ENCODE data around the gene CAV1.

Gene CAV1

DNA sequence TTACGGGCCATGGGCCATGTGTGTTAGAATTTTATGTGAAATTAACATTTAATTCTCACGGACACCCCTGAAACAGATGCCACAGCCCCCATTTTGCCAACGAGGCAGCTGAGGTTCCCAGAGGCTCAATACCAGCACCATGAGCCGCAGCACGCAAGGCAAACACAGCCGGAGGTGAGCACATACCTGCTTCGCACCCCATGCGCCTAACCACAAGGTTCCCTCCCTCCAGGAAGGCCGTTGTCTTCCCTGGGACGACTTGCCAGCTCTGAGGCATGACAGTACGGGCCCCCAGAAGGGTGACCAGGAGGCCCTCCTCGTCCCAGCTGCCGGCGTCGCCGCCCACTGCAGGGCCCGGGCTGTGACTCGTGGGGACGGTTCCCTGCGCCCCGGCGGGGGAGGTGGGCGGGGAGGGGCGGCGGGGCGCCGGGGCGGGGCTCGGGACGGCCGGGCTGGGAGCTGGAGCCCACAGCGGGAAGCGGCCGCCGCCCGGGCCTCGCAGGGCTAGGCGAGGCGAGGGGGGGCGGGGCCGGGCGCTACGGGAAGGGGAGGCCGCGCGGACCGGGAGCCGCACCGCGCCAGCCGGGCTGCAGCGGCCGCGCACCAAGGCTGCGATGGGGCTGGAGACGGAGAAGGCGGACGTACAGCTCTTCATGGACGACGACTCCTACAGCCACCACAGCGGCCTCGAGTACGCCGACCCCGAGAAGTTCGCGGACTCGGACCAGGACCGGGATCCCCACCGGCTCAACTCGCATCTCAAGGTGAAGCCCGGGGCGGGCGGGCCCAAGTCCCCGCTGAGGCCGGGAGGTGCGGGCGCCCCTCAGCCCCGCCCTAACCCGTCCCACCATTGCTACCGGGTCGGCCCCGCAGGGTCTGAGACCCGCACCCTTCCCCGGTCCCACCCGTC, 25.4 kb upstream of the CAV1 start, which contains the start of gene CAV2:
Gene CAV2, plus strand, starts transcription at position 571 of the 910 bp plus-strand sequence. Its CDS starts 44 bp downstream, at position 615.
- TF ChIP-seq CTCF (IDR thresholded peaks at IDR 0.05; ENCODE audit: low read depth, low read length, missing control alignments) = no peak

GRCh38 chr7:116500078-116500853, 24.6 kb upstream of the CAV1 start:
- H3K4me3 ChIP-seq (replicated peaks; ENCODE audit: low read depth, low read length) = peak overlapping the region; percentile 86
- TF ChIP-seq CTCF (IDR thresholded peaks at IDR 0.05; ENCODE audit: low read depth, low read length, missing control alignments) = no peak
- no peak for DNase-seq (ENCODE audit: extremely low read depth, low read depth)

More for the DNA sequence above, 25.4 kb upstream of the CAV1 start, which contains the start of gene CAV2:
- peak within 1 kb of the TSS; percentile 86 for H3K4me3 ChIP-seq (replicated peaks; ENCODE audit: low read depth, low read length)
- no peak for DNase-seq (ENCODE audit: extremely low read depth, low read depth)

- no peak for TF ChIP-seq CTCF (IDR thresholded peaks at IDR 0.05; ENCODE audit: low read depth, low read length, missing control alignments)
- no peak for DNase-seq (ENCODE audit: extremely low read depth, low read depth)
- H3K4me3 ChIP-seq (replicated peaks; ENCODE audit: low read depth, low read length) = peak overlapping the region; percentile 86
Observed at GRCh38 chr7:116501425-116502167, 23.2 kb upstream of the CAV1 start.

- no peak for DNase-seq (ENCODE audit: extremely low read depth, low read depth)
- H3K4me3 ChIP-seq (replicated peaks; ENCODE audit: low read depth, low read length) = peak overlapping the region; percentile 86
- no peak for TF ChIP-seq CTCF (IDR thresholded peaks at IDR 0.05; ENCODE audit: low read depth, low read length, missing control alignments)
Observed at GRCh38 chr7:116502201-116503096, 22.4 kb upstream of the CAV1 start.

GRCh38 chr7:116503835-116504234, 21.0 kb upstream of the CAV1 start:
- no peak overlapping the region for H3K4me3 ChIP-seq (replicated peaks; ENCODE audit: low read depth, low read length)
- TF ChIP-seq CTCF (IDR thresholded peaks at IDR 0.05; ENCODE audit: low read depth, low read length, missing control alignments) = no peak
- DNase-seq (ENCODE audit: extremely low read depth, low read depth) = no peak

All from HFF-Myc (cell line).